DMS114 treated with DMSO at 0.1 percent for 48 hours (cell line): Measurements from ENCODE around the gene NSUN7.
"Not testable (repeated sequence)": the region's sequence is repeated elsewhere in the genome, so short reads cannot be mapped to it uniquely, and the experiment has no call there.

Experiments
- DNase-seq: peaks from one replicate; lab custom pipeline; 2025; ENCODE audit not compliant: unreplicated experiment; lab: John Stamatoyannopoulos, UW

Gene NSUN7, protein sequence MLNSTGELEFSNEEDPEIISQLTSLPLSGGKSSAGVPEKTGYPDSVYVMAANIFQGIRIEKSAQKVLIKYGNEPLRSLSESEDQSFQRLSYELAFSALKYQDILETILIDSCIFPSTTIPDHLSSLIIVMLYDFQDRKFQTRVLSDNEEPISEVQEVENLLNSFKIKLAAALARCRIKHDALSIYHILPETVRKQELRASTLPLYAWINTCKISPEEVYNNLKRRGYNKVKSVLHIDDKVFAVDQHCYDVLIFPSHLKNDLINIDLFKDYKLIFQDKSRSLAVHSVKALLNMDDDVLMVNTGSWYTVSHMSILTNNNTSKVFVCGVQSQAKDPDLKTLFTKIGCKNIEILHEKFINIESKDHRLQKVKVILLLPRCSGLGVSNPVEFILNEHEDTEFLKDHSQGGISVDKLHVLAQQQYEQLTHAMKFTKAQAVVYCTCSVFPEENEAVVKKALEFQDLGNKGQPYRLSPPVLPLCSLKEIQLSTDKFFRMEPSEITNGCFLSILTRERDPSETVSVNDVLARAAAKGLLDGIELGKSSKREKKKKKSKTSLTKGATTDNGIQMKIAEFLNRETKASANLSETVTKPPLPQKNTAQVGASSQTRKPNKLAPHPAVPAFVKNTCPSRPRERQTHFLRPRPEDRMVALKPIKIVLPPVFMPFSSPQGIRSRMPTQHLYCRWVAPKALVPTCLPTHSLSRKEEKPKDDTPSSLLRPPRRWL

DNA sequence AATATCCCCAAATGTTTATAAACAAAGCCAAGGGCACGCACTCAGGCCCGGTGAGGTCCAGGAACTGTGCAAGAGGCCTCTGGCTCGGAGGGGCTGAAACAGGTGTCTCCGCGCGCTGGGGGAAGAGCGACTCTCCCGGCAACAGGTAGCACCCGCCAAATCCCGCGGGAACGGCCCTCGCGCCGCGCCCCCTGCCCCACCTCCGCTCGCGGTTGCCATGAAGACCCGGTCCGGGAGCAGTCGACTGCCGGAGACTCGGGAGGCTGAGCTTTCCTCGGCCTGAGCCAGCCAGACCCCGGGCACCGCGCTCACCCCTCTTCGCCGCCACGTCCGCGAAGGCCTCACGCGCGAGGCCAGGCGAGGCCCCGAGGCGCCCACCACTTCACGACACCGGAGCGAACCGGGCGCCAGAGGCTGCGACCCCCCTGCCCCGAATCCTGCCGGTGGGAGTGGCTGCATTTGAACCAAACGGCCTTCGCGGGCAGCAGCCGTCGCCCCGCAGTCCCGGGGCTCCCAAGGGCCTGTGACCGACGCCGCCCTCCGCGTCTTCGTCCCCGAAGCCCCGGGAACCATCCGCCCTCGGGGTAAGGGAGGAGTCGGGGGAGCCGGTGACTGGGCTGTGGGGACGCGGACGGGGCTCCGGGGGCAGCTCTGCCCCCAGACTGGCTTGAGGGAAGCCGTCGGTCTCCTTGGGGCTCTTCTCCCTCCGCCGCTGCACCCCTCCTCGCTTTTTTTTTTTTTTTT, at the start of gene NSUN7:
NSUN7 (plus strand) TSS at position 239 of the 744 bp plus-strand sequence. CDS start 739 bp downstream, outside the sequence.
- peak; percentile 8 for DNase-seq

DNA sequence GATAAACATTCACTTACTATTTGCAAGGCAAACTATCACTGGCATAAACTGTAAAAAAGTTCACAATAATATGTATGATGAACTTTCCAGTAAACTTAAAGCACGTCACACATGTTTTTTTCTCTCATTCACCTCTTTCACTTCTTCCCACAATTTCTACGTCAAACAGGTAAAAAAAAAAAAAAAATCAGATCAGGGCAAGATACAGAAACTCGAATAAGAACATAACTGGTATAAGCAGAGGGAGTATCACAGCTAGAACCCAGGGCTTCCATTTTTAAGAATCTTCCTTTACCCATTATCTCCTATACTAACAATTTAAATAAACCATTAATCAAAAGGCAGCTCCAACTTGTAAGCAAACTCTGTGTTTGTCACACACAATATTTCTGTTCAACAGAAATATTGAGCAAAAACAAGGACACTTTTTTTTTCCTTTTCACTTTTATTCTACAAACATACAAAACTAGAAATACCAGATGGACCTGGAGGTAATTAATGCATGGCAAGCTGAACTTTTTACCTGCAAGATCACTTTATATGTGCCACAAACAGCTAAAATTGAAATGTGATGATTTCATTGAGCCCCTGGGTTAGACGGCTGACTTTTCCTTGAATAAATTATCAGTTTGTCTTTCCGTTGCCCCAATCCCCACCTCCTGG, 47.5 kb upstream of the NSUN7 start:
- no peak for DNase-seq

DNA sequence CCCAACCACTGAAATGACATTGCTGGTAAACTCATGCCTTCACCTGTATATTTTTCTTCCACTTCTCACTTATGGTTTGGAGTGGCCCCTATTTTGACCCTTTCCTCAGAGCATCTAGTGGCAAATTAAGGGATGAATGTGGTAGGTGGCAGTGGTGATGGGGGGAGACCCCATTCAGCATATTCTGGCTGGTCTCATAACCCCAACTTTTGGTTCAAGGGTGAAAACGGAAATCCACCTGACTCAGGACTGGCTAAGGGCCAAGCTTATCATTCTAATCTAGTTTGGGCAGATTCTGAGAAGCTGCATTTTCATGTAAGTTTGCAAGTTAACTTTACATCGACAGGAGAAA, 47.0 kb upstream of the NSUN7 start:
- DNase-seq, result no peak

DNA sequence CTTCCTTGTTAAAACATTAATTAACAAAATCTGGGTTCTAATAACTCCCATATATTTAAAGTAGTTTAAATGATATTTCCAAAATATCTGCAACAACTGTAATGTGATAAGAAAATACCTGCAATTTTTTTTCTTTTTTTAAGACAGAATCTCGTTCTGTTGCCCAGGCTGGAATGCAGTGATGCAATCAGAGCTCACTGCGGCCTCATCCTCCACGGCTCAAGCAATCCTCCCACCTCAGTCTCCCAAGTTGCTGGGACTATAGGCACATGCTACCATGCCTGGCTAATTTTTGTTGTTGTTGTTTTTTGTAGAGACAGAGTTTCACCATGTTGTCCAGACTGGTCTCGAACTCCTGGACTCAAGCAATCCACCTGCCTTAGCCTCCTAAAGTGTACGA, 45.7 kb upstream of the NSUN7 start:
- DNase-seq, result no peak

DNA sequence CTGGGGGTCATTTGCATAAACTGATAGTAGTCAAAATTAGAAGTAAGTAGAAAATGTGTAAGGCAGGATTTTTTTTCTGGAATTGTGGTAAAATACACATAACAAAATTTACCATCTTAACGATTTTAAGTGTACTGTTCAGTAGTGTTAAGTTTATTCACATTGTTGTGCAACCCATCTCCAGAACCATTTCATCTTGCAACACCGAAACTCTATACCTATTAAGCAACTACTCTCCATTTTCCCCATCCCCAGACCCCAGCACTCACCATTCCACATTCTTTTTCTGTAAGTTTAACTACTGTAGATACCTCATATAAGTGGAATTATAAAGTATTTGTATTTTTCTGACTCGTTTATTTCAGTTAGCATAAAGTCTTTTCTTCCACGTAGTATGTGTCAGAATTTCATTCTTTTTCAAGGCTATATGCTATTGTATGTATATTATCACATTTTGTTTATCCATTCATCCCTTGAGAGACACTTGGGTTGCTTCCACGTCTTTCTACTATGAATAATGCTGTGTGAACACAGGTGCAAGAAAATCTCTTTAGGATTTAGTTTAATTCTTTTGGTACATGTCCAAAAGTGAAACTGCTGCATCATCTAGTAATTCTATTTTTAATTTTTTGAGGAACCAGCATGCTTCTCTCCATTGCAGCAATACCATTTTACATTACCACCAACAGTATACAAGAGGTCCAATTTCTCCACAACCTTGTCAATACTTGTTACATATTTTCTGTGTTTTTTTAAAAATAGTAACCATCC, 39.1 kb upstream of the NSUN7 start:
- no peak for DNase-seq

DNA sequence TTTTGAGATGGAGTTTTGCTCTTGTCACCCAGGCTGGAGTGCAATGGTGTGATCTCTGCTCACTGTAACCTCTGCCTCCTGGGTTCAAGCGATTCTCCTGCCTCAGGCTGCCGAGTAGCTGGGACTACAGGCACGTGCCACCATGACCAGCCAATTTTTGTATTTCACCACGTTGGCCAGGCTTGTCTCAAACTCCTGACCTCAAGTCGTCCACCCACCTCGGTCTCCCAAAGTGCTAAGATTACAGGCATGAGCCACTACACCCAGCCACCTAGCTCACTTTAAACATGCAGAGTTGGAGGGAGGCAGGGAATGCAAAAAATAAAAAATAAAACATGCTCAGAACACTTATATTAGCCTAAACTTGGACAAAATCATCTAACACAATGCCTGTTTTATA, 36.8 kb upstream of the NSUN7 start:
- DNase-seq, result not testable (repeated sequence)

DNA sequence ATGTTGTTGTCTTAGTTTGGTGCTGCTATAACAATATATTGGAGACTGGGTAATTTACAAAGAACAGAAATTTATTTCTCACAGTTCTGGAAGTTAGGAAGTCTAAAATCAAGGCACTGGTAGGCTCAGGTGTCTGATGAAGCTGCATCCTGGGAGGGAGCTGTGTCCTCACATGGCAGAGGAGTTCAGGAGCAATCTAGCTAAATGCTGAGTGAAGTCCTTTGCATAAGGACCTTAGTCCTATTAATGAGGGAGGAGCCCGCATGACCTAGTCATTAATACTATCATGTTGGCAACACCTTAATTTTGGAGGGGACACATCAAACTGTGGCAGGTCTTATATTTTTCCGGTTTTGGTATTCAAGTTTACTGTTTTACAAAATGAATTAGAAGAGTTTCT, 36.0 kb upstream of the NSUN7 start:
- DNase-seq, result no peak

DNA sequence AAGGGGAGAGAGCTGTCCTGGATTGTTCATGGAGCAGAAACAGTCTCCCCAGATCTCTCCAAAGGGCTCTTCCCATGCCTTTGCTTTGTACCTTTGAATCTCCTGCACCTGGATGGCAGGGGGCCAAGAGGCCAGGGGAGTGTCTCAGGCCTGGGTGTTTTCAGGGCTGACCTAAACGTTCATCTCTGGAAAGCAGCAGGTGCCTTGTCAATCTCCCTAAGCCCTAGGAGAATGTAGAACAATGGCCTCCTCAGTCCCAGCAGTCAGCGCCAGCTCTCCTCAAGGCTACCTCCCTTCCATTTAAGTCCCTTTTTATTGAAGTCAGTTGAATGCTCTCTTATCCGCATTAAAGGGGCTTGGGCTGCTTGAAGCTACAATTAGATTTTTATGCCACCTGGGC, 31.2 kb upstream of the NSUN7 start:
- no peak for DNase-seq

DNA sequence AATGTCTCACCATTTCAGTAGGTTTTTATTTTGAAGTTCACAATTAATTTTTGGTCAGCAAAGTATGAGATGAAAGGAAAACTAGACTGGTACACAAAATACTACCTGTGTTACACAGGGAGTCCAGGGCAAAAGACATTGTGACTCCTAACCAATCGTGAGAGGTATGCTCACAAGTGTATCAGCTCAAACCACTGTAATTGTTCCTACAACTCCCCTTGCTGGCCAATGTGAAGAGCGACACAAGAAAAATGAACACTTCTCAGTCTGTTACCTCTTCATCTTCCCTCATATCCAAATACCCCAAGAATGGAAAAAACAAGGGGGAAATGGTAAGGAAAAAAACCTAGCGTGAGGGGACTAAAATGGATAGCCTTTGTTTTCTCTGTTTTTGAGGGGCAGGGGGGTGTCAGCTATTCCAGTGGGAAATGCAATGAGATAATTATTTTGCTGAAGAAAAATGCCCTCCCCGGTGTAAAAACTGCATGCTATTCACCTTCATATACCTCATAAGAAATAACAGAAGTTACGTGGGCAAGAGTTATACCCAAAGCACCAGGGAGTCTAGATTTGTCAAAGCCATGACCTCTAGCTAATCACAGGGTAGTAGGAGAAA, 30.6 kb upstream of the NSUN7 start:
- DNase-seq, result peak; percentile 20

DNA sequence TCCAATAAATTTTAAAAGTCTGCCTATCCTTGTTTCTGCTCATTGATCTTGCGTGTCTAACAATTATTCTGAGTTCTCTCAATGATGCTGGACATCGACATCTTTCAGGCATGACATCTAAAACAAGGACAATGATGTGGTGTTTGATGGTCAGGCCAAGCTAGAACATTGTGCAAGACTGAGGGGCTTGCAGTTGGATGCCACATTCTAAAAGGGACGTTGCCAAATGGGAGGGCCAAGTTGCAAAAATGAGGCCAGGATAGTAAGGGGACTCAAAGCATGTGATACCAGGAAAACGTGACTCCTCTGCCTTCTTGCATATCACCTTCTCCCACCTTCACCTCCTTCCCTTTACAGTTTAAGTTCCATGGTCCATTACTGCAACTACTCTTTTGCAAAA, 29.4 kb upstream of the NSUN7 start:
- no peak for DNase-seq

DNA sequence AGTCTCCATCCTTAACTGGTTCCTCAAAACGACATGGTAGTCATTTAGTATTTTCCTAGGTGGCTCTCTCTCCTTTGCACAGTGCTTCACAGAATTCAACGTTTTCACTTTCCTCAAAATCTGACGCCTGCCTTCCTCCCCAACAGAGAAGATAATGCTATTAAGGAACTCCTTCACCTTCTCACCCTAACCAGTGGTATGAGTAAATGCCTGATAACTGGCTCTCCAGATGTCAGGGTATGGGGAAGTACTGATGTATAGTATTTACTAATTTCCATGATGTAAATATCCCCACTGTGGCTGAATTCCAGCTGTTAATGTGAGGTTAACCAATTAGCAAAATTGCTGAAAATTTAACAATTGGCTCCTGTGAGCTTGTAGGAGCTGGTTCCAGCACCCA, 28.8 kb upstream of the NSUN7 start:
- DNase-seq, result no peak

DNA sequence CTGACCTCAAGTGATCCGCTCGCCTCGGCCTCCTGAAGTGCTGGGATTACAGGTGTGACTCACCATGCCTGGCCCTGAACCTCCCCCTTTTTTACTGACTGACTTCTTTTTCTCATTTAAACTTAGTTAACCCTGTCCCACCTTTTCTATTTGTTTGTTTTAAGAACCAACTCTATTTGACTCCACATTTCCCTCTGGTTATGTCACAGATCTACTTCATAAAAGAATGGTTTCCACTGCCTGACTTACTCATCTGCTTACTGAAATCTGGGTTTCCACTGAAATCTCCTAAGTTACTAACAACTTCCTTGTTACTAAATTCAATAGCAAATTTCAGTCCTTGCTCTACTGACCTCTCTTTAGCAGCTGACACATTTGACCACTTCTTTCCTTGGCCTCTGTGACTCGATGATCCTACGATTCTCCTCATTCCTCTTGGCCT, 28.0 kb upstream of the NSUN7 start:
- DNase-seq, result no peak

DNA sequence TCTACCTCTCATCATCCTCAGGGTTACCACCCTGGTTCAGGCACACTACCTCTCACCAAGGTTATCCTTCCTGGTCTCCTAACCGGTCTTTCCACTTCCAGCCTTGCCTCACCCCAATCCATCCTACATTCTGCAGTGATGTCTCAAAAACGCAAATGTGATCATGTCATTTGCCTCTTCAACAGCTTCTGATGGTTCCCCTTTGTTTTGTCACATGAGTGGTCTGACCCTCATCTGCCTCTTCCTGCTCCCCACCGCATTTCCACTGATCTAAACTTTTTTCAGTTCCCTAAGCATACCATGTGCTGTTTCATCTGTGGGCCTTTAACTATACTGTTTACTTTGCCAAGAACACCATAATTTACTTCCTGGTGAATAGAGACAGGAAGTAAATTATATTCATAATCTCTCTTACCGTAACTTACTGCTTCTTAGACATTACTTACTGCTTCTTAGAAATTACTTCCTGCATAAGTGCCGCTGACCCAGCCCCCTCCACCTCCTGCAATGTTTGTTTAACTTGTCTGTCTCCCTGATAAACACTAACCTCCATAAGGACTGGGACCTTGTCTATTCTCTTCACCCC, 27.1 kb upstream of the NSUN7 start:
- no peak for DNase-seq

DNA sequence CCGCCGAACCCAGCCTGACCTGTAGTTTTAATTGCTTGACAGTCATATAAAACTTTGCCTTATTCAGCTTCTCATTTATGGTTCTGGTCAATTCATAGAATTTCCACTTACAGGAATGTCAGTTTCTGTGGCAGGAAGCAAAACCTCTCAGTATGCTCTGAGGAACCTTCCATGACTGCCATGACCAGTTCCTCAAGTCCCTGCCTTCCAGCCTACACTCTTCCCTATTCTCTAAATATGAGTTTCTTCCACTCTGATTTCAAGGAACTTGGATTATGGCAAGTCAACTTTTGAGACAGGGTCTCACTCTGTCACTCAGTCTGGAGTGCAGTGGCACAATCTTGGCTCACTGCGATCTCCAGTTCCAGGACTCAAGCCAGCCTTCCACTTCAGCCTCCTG, 26.0 kb upstream of the NSUN7 start:
- no peak for DNase-seq

DNA sequence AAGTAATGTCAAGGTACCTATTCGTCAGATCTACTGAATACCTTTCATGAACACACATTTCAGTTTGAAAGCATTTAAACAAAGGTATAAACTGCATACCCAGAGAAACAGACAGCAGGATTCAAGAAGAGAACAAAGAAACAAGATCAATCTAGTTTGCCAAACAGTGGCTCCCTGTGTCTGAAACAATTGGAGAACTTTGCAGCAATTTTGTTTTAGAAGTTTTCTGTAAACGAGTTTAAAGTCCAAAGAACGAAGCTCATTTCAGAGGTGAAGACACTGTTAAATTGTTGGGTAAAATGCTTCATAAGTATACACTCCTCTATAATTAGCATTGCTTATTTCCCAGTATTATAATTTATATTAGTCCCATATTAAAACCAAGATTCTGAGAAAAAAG, 21.4 kb upstream of the NSUN7 start:
- DNase-seq, result no peak

DNA sequence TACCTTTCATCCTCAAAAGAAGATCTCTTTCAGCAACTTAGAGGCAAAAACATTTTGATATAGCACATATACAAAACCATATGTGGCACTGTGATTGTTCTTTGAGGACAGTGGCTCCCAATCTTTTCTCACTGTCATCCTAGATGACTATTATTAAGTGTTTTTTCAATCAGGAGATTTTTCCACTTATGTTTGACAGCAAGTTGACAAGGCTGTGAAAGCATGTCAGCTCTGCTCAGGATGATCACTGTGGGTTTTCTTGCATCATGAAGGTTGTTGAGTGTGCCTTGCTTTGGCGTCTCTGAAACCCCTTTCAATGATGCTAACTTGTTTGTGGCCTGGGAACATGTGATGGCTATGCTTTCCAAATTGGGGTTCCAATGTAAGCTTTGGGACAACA, 20.2 kb upstream of the NSUN7 start:
- DNase-seq, result no peak

DNA sequence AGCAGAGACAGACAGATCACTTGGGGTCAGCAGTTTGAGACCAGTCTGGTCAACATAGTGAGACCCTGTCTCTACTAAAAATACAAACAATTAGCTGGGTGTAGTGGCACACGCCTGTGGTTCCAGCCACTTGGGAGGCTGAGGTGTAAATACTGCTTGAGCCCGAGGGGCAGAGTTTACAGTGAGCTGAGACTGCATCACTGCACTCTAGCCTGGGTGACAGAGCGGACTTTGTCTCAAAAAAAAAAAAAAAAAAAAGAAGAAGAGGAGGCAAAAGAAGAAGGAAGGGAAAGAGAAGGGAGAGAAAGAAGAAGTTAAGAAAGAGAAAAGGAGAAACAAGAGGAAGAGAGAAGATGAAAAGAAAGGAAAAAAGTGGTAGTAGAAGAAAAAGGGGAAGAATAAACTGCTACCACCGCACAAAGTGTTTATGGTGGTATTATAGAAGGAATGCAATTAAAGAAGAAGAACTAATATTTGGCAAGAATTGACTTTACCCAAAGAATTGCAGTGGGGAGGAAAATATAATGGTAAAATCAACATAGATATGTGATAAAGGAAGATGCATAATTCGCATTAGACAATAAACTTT, 19.6 kb upstream of the NSUN7 start:
- DNase-seq, result no peak

DNA sequence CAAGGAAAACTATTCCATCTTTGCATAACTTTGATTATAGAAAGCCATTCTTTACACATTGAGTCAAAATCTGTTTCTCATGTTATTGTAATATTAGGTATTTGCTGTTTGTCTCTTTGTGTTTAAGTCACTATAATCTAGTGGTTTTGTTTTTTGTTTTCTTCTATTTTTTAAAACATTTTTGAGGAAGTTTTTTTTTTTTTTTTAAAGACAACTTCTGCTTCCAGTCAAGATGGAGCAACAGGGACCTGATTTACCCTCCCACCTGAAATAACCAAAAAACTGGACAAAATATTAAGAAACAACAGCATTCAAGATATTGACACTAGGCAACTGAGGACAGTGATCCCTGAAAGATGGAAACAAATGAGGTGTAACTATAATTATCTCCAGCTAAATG, 18.4 kb upstream of the NSUN7 start:
- DNase-seq, result no peak

DNA sequence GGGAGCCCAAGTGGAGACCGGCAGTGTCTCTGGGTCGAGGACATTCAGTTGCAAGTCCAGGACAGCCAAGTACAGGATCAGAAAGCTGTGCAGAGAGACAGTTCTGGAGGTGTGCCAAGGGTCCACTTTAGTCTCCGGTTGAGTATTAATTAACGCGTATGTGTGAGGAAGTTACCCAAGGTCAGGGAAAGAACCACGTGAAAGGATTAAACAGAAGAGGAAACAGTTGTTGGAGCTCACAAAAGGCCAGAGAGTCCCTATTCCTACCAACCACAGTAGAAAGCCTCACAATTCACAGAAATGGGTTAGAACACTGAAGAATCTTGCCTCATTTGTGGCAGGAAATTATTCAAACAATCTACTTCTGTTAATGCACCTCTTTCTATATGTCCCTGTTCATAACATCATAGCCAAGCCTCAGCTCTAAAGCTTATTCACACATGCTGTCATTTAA, 17.9 kb upstream of the NSUN7 start:
- no peak for DNase-seq
